MM.1S (cell line): ENCODE results near the gene PGGHG.

Experiments
- CTCF ChIP-seq: fragments of 300-600 bp; sonication (generic); IDR thresholded peaks from 2 replicates; pipeline ENCODE4 v1.5.1; 2016; ENCODE audit warnings: antibody characterized with exemption, low read length, mixed read lengths
- EZH2 ChIP-seq: fragments of 300-600 bp; sonication (generic); optimal IDR thresholded peaks from 2 replicates; pipeline ENCODE3; 2017; ENCODE audit warnings: low read depth, mild to moderate bottlenecking, antibody characterized with exemption, low read length, mixed read lengths
- EZH2phosphoT487 ChIP-seq: fragments of 300-600 bp; sonication (generic); IDR thresholded peaks from 2 replicates; pipeline ENCODE4 v1.6.1; 2018; ENCODE audit warnings: antibody characterized with exemption, low read length

- TF ChIP-seq EZH2: no peak
- no peak for TF ChIP-seq CTCF
- TF ChIP-seq EZH2phosphoT487: no peak
These were observed 5.1 kb downstream of the PGGHG start for GRCh38 chr11:293852-294661.
